GM12872 (cell line): ENCODE data around the gene AMN.

ENCODE experiments used
- CTCF ChIP-seq: IDR thresholded peaks from 3 replicates; pipeline ENCODE4 v1.5.1; 2011; ENCODE audit warnings: low read depth, mild to moderate bottlenecking, low read length, moderate library complexity; ENCODE audit not compliant: insufficient read depth

Gene AMN

GRCh38 chr14:102901633-102902032 is 20.8 kb upstream of the AMN start:
- no peak for TF ChIP-seq CTCF

GRCh38 chr14:102902086-102902485 is 20.4 kb upstream of the AMN start:
- no peak for TF ChIP-seq CTCF

GRCh38 chr14:102902523-102903247 is 19.8 kb upstream of the AMN start:
- no peak for TF ChIP-seq CTCF

GRCh38 chr14:102903248-102903888 is 19.1 kb upstream of the AMN start:
- no peak for TF ChIP-seq CTCF

GRCh38 chr14:102903889-102904512 is 18.5 kb upstream of the AMN start:
- TF ChIP-seq CTCF: no peak

GRCh38 chr14:102905116-102906108 is 17.1 kb upstream of the AMN start:
- no peak for TF ChIP-seq CTCF
